GM23338 (cell line): ENCODE results near the gene ATOH8. TPM values are rescaled to one million over a fixed set of nuclear protein-coding genes. Genes with fewer than 3 reads are reported as not detected.

Experiments used
- ATAC-seq: fragments of 200-7000 bp; cut with Tn5 transposase; 3 replicates; pipeline ENCODE4 v1.9.1; 2020
- DNase-seq: peaks from one replicate; pipeline ENCODE4 v3.0.0-alpha.2; 2015; ENCODE audit warnings: low spot score
- H2AFZ ChIP-seq: fragments of 200-600 bp; sonication (generic); 2 replicates; pipeline ENCODE4 v1.8.0; 2016; ENCODE audit warnings: antibody characterized with exemption, mild to moderate bottlenecking, moderate library complexity
- H3F3A ChIP-seq: fragments of 200-600 bp; sonication (generic); replicated peaks from 2 replicates; pipeline ENCODE4 v1.8.0; 2017; ENCODE audit warnings: antibody characterized with exemption, mixed run types, low read depth
- H3K27ac ChIP-seq: fragments of 200-600 bp; sonication (generic); 2 replicates; pipeline ENCODE4 v1.6.1; 2016; ENCODE audit warnings: low read depth
- H3K27me3 ChIP-seq: fragments of 200-600 bp; sonication (generic); 2 replicates; pipeline ENCODE4 v1.8.0; 2016; ENCODE audit warnings: mild to moderate bottlenecking, mixed run types, moderate library complexity; ENCODE audit not compliant: insufficient read depth
- H3K36me3 ChIP-seq: fragments of 200-600 bp; sonication (generic); 2 replicates; pipeline ENCODE4 v1.8.0; 2016; ENCODE audit warnings: mild to moderate bottlenecking; ENCODE audit not compliant: insufficient read depth
- H3K4me1 ChIP-seq: fragments of 200-600 bp; sonication (generic); 2 replicates; pipeline ENCODE4 v1.8.0; 2016; ENCODE audit warnings: mild to moderate bottlenecking, moderate library complexity; ENCODE audit not compliant: insufficient read depth
- H3K4me2 ChIP-seq: fragments of 200-600 bp; sonication (generic); 2 replicates; pipeline ENCODE4 v1.7.1; 2017; ENCODE audit warnings: mixed run types
- H3K4me3 ChIP-seq: fragments of 200-600 bp; sonication (generic); 2 replicates; pipeline ENCODE4 v1.6.1; 2016; ENCODE audit warnings: mixed run types
- H3K79me2 ChIP-seq: fragments of 200-600 bp; sonication (generic); replicated peaks from 2 replicates; pipeline ENCODE4 v1.8.0; 2017; ENCODE audit warnings: mild to moderate bottlenecking; ENCODE audit not compliant: insufficient read depth
- H3K9me2 ChIP-seq: fragments of 200-600 bp; sonication (generic); 2 replicates; pipeline ENCODE4 v1.8.0; 2017; ENCODE audit not compliant: insufficient read depth
- H4K20me1 ChIP-seq: fragments of 200-600 bp; sonication (generic); replicated peaks from 2 replicates; pipeline ENCODE4 v1.8.0; 2017; ENCODE audit warnings: mild to moderate bottlenecking; ENCODE audit not compliant: insufficient read depth
- H3K27ac Mint-ChIP-seq: 2 replicates; pipeline ENCODE4 v1.8.0; 2020; ENCODE audit warnings: inconsistent platforms, mild to moderate bottlenecking, moderate library complexity, mixed read lengths
- H3K27me3 Mint-ChIP-seq: 3 replicates; pipeline ENCODE4 v1.8.0; 2022; ENCODE audit warnings: low read depth, mild to moderate bottlenecking, moderate library complexity, mixed read lengths, inconsistent platforms; ENCODE audit not compliant: insufficient read depth, poor library complexity
- H3K36me3 Mint-ChIP-seq: 3 replicates; pipeline ENCODE4 v1.8.0; 2021; ENCODE audit warnings: low read depth, mild to moderate bottlenecking, inconsistent platforms, moderate library complexity, mixed read lengths
- H3K4me1 Mint-ChIP-seq: 3 replicates; pipeline ENCODE4 v1.8.0; 2020; ENCODE audit warnings: mild to moderate bottlenecking, inconsistent platforms, mixed read lengths
- H3K4me3 Mint-ChIP-seq: 3 replicates; pipeline ENCODE4 v1.8.0; 2021; ENCODE audit warnings: moderate library complexity, mild to moderate bottlenecking, inconsistent platforms, mixed read lengths
- H3K9me3 Mint-ChIP-seq: 3 replicates; pipeline ENCODE4 v1.8.0; 2020; ENCODE audit warnings: moderate library complexity, mild to moderate bottlenecking, inconsistent platforms, mixed read lengths
- CREB1 ChIP-seq: fragments of 250-450 bp; sonication (Bioruptor Pico); IDR thresholded peaks from 2 replicates; pipeline ENCODE4 v1.5.0; 2020; ENCODE audit warnings: low read depth, mild to moderate bottlenecking, moderate library complexity
- EZH2 ChIP-seq: fragments of 200-600 bp; sonication (generic); IDR thresholded peaks from one replicate; pipeline ENCODE4 v1.8.0; 2017; ENCODE audit warnings: antibody characterized with exemption, mild to moderate bottlenecking, low read depth; ENCODE audit not compliant: unreplicated experiment
- EZH2phosphoT487 ChIP-seq: fragments of 200-600 bp; sonication (generic); IDR thresholded peaks from one replicate; pipeline ENCODE4 v1.8.1; 2018; ENCODE audit warnings: antibody characterized with exemption; ENCODE audit not compliant: unreplicated experiment
- JUNB ChIP-seq: IDR thresholded peaks from one replicate; pipeline ENCODE4 v1.6.1; 2016; ENCODE audit warnings: antibody characterized with exemption; ENCODE audit not compliant: unreplicated experiment
- NANOG ChIP-seq: IDR thresholded peaks from 2 replicates; pipeline ENCODE4 v1.6.1; 2016; ENCODE audit warnings: antibody characterized with exemption, borderline replicate concordance
- POLR2AphosphoS5 ChIP-seq: IDR thresholded peaks from 2 replicates; pipeline ENCODE4 v1.6.1; 2016; ENCODE audit warnings: antibody characterized with exemption, low read depth
- STAT1 ChIP-seq: IDR thresholded peaks from one replicate; pipeline ENCODE4 v1.6.1; 2016; ENCODE audit warnings: antibody characterized with exemption; ENCODE audit not compliant: unreplicated experiment
- ZNF114 ChIP-seq: fragments of 250-450 bp; sonication (Bioruptor Pico); IDR thresholded peaks from 2 replicates; pipeline ENCODE4 v1.5.0; 2020; ENCODE audit warnings: mild to moderate bottlenecking, moderate library complexity
- polyA plus RNA-seq: library from polyadenylated mRNA; unstranded; fragments of >200 nt; fragmentation: Nextera tagmentation; extraction: Ambion mirVana; gene quantifications from 2 replicates; pipeline ENCODE4 v1.2.1, GENCODE V29; 2016
- total RNA-seq: library from RNA; depleted of rRNA; stranded (reverse); fragments of >200 nt; shearing (Covaris generic); gene quantifications from 2 replicates; pipeline ENCODE4 v1.2.3, GENCODE V29; 2014
- TF ChIP-seq, protein P1 (sequence below): fragments of 250-450 bp; sonication (Bioruptor Pico); IDR thresholded peaks from 2 replicates; pipeline ENCODE4 v1.5.0; 2020; ENCODE audit warnings: mild to moderate bottlenecking, moderate library complexity
- TF ChIP-seq, protein P2 (sequence below): IDR thresholded peaks from one replicate; pipeline ENCODE4 v1.6.1; 2018; ENCODE audit warnings: antibody characterized with exemption; ENCODE audit not compliant: unreplicated experiment

The ATOH8 gene
- total and polyA plus RNA-seq, 2 experiments from 2014 or later = 0.11 to 0.97 TPM

GRCh38 chr2:85778646-85779379, 25.0 kb downstream of the ATOH8 start:
- H3K27ac Mint-ChIP-seq = no peak overlapping the region
- no peaks in the 10 kb centered on the region for H3F3A ChIP-seq
- peaks cover 19% of the 10 kb centered on the region for H3K4me1 Mint-ChIP-seq
- no peaks in the 10 kb centered on the region for H3K9me3 Mint-ChIP-seq
- no peaks in the 10 kb centered on the region; the same call in 1 of the 2 replicates for H3K27me3 ChIP-seq
- ATAC-seq (no peak), DNase-seq (no peak)
- H3K36me3 Mint-ChIP-seq = no peaks in the 10 kb centered on the region
- H3K4me3 Mint-ChIP-seq = no peak overlapping the region
- H3K79me2 ChIP-seq = no peaks in the 10 kb centered on the region
- H3K4me1 ChIP-seq = peaks cover 9% of the 10 kb centered on the region; the same call in 1 of the 2 replicates
- H4K20me1 ChIP-seq = no peaks in the 10 kb centered on the region
- H3K4me2 ChIP-seq = no peak overlapping the region
- H3K4me3 ChIP-seq = no peak overlapping the region
- TF ChIP-seq EZH2phosphoT487 (no peak), EZH2 (no peak), JUNB (no peak)
- no peak overlapping the region for H3K27ac ChIP-seq
- peaks cover 11% of the 10 kb centered on the region for H3K27me3 Mint-ChIP-seq
- no peaks in the 10 kb centered on the region for H3K9me2 ChIP-seq
- H3K36me3 ChIP-seq = no peaks in the 10 kb centered on the region
- H2AFZ ChIP-seq = no peak overlapping the region

- no peak overlapping the region for H2AFZ ChIP-seq
- H3K36me3 ChIP-seq = no peaks in the 10 kb centered on the region
- H3K4me3 ChIP-seq = no peak overlapping the region
- Mint-ChIP-seq H3K9me3 (no peaks in the 10 kb centered on the region), H3K36me3 (no peaks in the 10 kb centered on the region; the same call in 2 of the 3 replicates), H3K27me3 (peaks cover 7% of the 10 kb centered on the region), H3K4me3 (no peak overlapping the region), H3K27ac (no peak overlapping the region), H3K4me1 (peaks cover 21% of the 10 kb centered on the region)
- ATAC-seq = no peak
- H3K79me2 ChIP-seq = no peaks in the 10 kb centered on the region
- H3K27ac ChIP-seq = no peak overlapping the region
- H3F3A ChIP-seq = no peaks in the 10 kb centered on the region
- no peak for DNase-seq
- H3K9me2 ChIP-seq = no peaks in the 10 kb centered on the region
- H3K4me2 ChIP-seq = no peak overlapping the region
- no peaks in the 10 kb centered on the region for H3K27me3 ChIP-seq
- H4K20me1 ChIP-seq = no peaks in the 10 kb centered on the region
- H3K4me1 ChIP-seq = peaks cover 9% of the 10 kb centered on the region; the same call in 1 of the 2 replicates
- TF ChIP-seq ZNF114 (no peak), STAT1 (no peak), POLR2AphosphoS5 (no peak), NANOG (no peak), EZH2phosphoT487 (no peak), CREB1 (CRISPR knock-in tag) (no peak)
- TF ChIP-seq, protein P1, sequence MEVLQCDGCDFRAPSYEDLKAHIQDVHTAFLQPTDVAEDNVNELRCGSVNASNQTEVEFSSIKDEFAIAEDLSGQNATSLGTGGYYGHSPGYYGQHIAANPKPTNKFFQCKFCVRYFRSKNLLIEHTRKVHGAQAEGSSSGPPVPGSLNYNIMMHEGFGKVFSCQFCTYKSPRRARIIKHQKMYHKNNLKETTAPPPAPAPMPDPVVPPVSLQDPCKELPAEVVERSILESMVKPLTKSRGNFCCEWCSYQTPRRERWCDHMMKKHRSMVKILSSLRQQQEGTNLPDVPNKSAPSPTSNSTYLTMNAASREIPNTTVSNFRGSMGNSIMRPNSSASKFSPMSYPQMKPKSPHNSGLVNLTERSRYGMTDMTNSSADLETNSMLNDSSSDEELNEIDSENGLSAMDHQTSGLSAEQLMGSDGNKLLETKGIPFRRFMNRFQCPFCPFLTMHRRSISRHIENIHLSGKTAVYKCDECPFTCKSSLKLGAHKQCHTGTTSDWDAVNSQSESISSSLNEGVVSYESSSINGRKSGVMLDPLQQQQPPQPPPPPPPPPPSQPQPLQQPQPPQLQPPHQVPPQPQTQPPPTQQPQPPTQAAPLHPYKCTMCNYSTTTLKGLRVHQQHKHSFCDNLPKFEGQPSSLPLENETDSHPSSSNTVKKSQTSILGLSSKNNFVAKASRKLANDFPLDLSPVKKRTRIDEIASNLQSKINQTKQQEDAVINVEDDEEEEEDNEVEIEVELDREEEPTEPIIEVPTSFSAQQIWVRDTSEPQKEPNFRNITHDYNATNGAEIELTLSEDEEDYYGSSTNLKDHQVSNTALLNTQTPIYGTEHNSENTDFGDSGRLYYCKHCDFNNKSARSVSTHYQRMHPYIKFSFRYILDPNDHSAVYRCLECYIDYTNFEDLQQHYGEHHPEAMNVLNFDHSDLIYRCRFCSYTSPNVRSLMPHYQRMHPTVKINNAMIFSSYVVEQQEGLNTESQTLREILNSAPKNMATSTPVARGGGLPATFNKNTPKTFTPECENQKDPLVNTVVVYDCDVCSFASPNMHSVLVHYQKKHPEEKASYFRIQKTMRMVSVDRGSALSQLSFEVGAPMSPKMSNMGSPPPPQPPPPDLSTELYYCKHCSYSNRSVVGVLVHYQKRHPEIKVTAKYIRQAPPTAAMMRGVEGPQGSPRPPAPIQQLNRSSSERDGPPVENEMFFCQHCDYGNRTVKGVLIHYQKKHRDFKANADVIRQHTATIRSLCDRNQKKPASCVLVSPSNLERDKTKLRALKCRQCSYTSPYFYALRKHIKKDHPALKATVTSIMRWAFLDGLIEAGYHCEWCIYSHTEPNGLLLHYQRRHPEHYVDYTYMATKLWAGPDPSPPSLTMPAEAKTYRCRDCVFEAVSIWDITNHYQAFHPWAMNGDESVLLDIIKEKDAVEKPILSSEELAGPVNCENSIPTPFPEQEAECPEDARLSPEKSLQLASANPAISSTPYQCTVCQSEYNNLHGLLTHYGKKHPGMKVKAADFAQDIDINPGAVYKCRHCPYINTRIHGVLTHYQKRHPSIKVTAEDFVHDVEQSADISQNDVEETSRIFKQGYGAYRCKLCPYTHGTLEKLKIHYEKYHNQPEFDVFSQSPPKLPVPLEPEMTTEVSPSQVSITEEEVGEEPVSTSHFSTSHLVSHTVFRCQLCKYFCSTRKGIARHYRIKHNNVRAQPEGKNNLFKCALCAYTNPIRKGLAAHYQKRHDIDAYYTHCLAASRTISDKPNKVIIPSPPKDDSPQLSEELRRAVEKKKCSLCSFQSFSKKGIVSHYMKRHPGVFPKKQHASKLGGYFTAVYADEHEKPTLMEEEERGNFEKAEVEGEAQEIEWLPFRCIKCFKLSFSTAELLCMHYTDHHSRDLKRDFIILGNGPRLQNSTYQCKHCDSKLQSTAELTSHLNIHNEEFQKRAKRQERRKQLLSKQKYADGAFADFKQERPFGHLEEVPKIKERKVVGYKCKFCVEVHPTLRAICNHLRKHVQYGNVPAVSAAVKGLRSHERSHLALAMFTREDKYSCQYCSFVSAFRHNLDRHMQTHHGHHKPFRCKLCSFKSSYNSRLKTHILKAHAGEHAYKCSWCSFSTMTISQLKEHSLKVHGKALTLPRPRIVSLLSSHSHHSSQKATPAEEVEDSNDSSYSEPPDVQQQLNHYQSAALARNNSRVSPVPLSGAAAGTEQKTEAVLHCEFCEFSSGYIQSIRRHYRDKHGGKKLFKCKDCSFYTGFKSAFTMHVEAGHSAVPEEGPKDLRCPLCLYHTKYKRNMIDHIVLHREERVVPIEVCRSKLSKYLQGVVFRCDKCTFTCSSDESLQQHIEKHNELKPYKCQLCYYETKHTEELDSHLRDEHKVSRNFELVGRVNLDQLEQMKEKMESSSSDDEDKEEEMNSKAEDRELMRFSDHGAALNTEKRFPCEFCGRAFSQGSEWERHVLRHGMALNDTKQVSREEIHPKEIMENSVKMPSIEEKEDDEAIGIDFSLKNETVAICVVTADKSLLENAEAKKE (CRISPR knock-in tag) = no peak
- TF ChIP-seq, protein P2, sequence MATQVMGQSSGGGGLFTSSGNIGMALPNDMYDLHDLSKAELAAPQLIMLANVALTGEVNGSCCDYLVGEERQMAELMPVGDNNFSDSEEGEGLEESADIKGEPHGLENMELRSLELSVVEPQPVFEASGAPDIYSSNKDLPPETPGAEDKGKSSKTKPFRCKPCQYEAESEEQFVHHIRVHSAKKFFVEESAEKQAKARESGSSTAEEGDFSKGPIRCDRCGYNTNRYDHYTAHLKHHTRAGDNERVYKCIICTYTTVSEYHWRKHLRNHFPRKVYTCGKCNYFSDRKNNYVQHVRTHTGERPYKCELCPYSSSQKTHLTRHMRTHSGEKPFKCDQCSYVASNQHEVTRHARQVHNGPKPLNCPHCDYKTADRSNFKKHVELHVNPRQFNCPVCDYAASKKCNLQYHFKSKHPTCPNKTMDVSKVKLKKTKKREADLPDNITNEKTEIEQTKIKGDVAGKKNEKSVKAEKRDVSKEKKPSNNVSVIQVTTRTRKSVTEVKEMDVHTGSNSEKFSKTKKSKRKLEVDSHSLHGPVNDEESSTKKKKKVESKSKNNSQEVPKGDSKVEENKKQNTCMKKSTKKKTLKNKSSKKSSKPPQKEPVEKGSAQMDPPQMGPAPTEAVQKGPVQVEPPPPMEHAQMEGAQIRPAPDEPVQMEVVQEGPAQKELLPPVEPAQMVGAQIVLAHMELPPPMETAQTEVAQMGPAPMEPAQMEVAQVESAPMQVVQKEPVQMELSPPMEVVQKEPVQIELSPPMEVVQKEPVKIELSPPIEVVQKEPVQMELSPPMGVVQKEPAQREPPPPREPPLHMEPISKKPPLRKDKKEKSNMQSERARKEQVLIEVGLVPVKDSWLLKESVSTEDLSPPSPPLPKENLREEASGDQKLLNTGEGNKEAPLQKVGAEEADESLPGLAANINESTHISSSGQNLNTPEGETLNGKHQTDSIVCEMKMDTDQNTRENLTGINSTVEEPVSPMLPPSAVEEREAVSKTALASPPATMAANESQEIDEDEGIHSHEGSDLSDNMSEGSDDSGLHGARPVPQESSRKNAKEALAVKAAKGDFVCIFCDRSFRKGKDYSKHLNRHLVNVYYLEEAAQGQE = no peak
Measured at GRCh38 chr2:85779641-85780315, 26.0 kb downstream of the ATOH8 start.
